Trophoblast cell (in vitro differentiated cells and primary cell): Measurements from ENCODE around the gene MPP2.

Source experiments
- DNase-seq, 2 donors: peaks; one replicate each; pipeline ENCODE4 v3.0.0-alpha.2; 2016
- H2AFZ ChIP-seq: 2 replicates; pipeline ENCODE4 v1.6.1; 2013; ENCODE audit warnings: low read length, moderate library complexity, mild to moderate bottlenecking; ENCODE audit not compliant: insufficient read depth, poor library complexity
- H2AK5ac ChIP-seq: 2 replicates; pipeline ENCODE4 v1.6.1; 2013; ENCODE audit warnings: mild to moderate bottlenecking, low read length
- H2BK120ac ChIP-seq: 2 replicates; pipeline ENCODE4 v1.6.1; 2013; ENCODE audit warnings: low read length, mild to moderate bottlenecking, moderate library complexity; ENCODE audit not compliant: insufficient read depth, poor library complexity
- H2BK12ac ChIP-seq: 2 replicates; pipeline ENCODE4 v1.6.1; 2013; ENCODE audit warnings: mild to moderate bottlenecking, low read length, moderate library complexity
- H2BK5ac ChIP-seq: 2 replicates; pipeline ENCODE4 v1.6.1; 2013; ENCODE audit warnings: low read length, low read depth, moderate library complexity, mild to moderate bottlenecking; ENCODE audit not compliant: poor library complexity
- H3K14ac ChIP-seq: 2 replicates; pipeline ENCODE4 v1.6.1; 2013; ENCODE audit warnings: mild to moderate bottlenecking, low read length
- H3K18ac ChIP-seq: 2 replicates; pipeline ENCODE4 v1.6.1; 2013; ENCODE audit warnings: mild to moderate bottlenecking, low read length
- H3K23ac ChIP-seq: 2 replicates; pipeline ENCODE4 v1.6.1; 2013; ENCODE audit warnings: low read length
- H3K27ac ChIP-seq: 2 replicates; pipeline ENCODE4 v1.5.1; 2013; ENCODE audit warnings: low read depth, mild to moderate bottlenecking, inconsistent platforms, low read length, moderate library complexity
- H3K27me3 ChIP-seq: 2 replicates; pipeline ENCODE4 v1.6.1; 2013; ENCODE audit warnings: inconsistent platforms, mild to moderate bottlenecking, low read length, moderate library complexity; ENCODE audit not compliant: insufficient read depth
- H3K36me3 ChIP-seq, 2 experiments: 1 replicate in 1 of 2; 2 replicates in 1 of 2; pipeline ENCODE4 v1.6.1; 2013; ENCODE audit warnings: low read length in 2 of 2, mild to moderate bottlenecking in 2 of 2, moderate library complexity in 1 of 2; ENCODE audit not compliant: insufficient read depth in 2 of 2, control insufficient read depth in 1 of 2
- H3K4ac ChIP-seq: 2 replicates; pipeline ENCODE4 v1.6.1; 2013; ENCODE audit warnings: low read depth, mild to moderate bottlenecking, low read length, moderate library complexity
- H3K4me1 ChIP-seq, 2 experiments: 1 replicate in 1 of 2; 2 replicates in 1 of 2; pipeline ENCODE4 v1.6.1; 2013; ENCODE audit warnings: low read length in 2 of 2, mild to moderate bottlenecking in 2 of 2, moderate library complexity in 1 of 2; ENCODE audit not compliant: insufficient read depth in 2 of 2, control insufficient read depth in 1 of 2
- H3K4me2 ChIP-seq: 2 replicates; pipeline ENCODE4 v1.6.1; 2013; ENCODE audit warnings: inconsistent platforms, mild to moderate bottlenecking, low read length, moderate library complexity
- H3K4me3 ChIP-seq: 2 replicates; pipeline ENCODE4 v1.5.1; 2013; ENCODE audit warnings: mild to moderate bottlenecking, low read depth, low read length, inconsistent platforms
- H3K79me1 ChIP-seq: one replicate; pipeline ENCODE4 v1.6.1; 2013; ENCODE audit warnings: low read length
- H3K79me2 ChIP-seq: 2 replicates; pipeline ENCODE4 v1.6.1; 2013; ENCODE audit warnings: low read length, mild to moderate bottlenecking; ENCODE audit not compliant: control insufficient read depth, insufficient read depth, poor library complexity
- H3K9ac ChIP-seq: 2 replicates; pipeline ENCODE4 v1.6.1; 2013; ENCODE audit warnings: mild to moderate bottlenecking, low read length
- H3K9me3 ChIP-seq: 2 replicates; pipeline ENCODE4 v1.6.1; 2013; ENCODE audit warnings: low read depth, mild to moderate bottlenecking, control low read depth, inconsistent platforms, low read length; ENCODE audit not compliant: insufficient read depth
- H4K12ac ChIP-seq: 2 replicates; pipeline ENCODE4 v1.6.1; 2013; ENCODE audit warnings: low read depth, mild to moderate bottlenecking, low read length, moderate library complexity
- H4K8ac ChIP-seq: 2 replicates; pipeline ENCODE4 v1.6.1; 2013; ENCODE audit warnings: low read depth, mild to moderate bottlenecking, low read length, moderate library complexity
- H4K91ac ChIP-seq: one replicate; pipeline ENCODE4 v1.6.1; 2013; ENCODE audit warnings: low read depth, mild to moderate bottlenecking, low read length, moderate library complexity
- WGBS: extraction: QIAGEN DNeasy Blood & Tissue Kit; methylation state at CpG from one replicate; pipeline ENCODE4 v1.1.7; 2013; ENCODE audit warnings: missing lambda C conversion rate; ENCODE audit not compliant: insufficient read length, insufficient coverage; ENCODE audit errors: extremely low coverage; 5-methylcytosine and 5-hydroxymethylcytosine counted together

Gene MPP2

GRCh38 chr17:43854498-43854897 is 52.8 kb downstream of the MPP2 start:
- Histone ChIP-seq H3K27me3 (no peaks in the 10 kb centered on the region), H4K91ac (no peak overlapping the region), H4K8ac (no peak overlapping the region), H3K79me1 (no peaks in the 10 kb centered on the region), H3K36me3 (no peaks in the 10 kb centered on the region), H2BK5ac (no peak overlapping the region), H3K9ac (no peak overlapping the region), H3K4ac (no peak overlapping the region), H2BK120ac (no peak overlapping the region), H3K27ac (no peak overlapping the region), H2BK12ac (no peak overlapping the region), H2AK5ac (no peak overlapping the region), H2AFZ (no peak overlapping the region), H4K12ac (no peak overlapping the region), H3K18ac (no peak overlapping the region), H3K23ac (no peak overlapping the region), H3K4me2 (no peak overlapping the region), H3K79me2 (no peaks in the 10 kb centered on the region), H3K9me3 (no peaks in the 10 kb centered on the region), H3K4me3 (no peak overlapping the region), H3K14ac (no peak overlapping the region), H3K4me1 (no peaks in the 10 kb centered on the region)
- WGBS: no CpG with 5 or more reads among the region's 8 CpGs
- no peak for DNase-seq

GRCh38 chr17:43853546-43853945 is 53.8 kb downstream of the MPP2 start:
- Histone ChIP-seq H4K12ac (no peak overlapping the region), H2BK12ac (no peak overlapping the region), H3K4me2 (no peak overlapping the region), H3K79me2 (no peaks in the 10 kb centered on the region), H3K14ac (no peak overlapping the region), H3K27ac (no peak overlapping the region), H3K9ac (no peak overlapping the region), H3K27me3 (no peaks in the 10 kb centered on the region), H3K4me3 (no peak overlapping the region), H3K79me1 (no peaks in the 10 kb centered on the region), H2AK5ac (no peak overlapping the region), H3K4ac (no peak overlapping the region), H3K4me1 (no peaks in the 10 kb centered on the region), H2BK120ac (no peak overlapping the region), H2BK5ac (no peak overlapping the region), H4K8ac (no peak overlapping the region), H3K23ac (no peak overlapping the region), H3K36me3 (no peaks in the 10 kb centered on the region), H3K18ac (no peak overlapping the region), H2AFZ (no peak overlapping the region), H4K91ac (no peak overlapping the region), H3K9me3 (no peaks in the 10 kb centered on the region)
- no peak for DNase-seq
- WGBS: no CpG with 5 or more reads among the region's 7 CpGs

GRCh38 chr17:43852571-43852970 is 54.8 kb downstream of the MPP2 start:
- Histone ChIP-seq H3K4me2 (no peak overlapping the region), H3K23ac (no peak overlapping the region), H2AK5ac (no peak overlapping the region), H2BK120ac (no peak overlapping the region), H3K9me3 (no peaks in the 10 kb centered on the region), H3K27me3 (no peaks in the 10 kb centered on the region), H3K14ac (no peak overlapping the region), H4K91ac (no peak overlapping the region), H4K12ac (no peak overlapping the region), H3K4ac (no peak overlapping the region), H3K4me3 (no peak overlapping the region), H3K4me1 (no peaks in the 10 kb centered on the region), H2BK12ac (no peak overlapping the region), H3K79me2 (no peaks in the 10 kb centered on the region), H2BK5ac (no peak overlapping the region), H3K27ac (no peak overlapping the region), H2AFZ (no peak overlapping the region), H3K79me1 (no peaks in the 10 kb centered on the region), H3K36me3 (no peaks in the 10 kb centered on the region), H3K9ac (no peak overlapping the region), H4K8ac (no peak overlapping the region), H3K18ac (no peak overlapping the region)
- DNase-seq: no peak
- WGBS: no CpG with 5 or more reads among the region's 8 CpGs

GRCh38 chr17:43849116-43849515 is 58.2 kb downstream of the MPP2 start:
- H3K4me1 ChIP-seq: no peaks in the 10 kb centered on the region
- no peak overlapping the region for H2BK120ac ChIP-seq
- no peak overlapping the region for H4K12ac ChIP-seq
- H4K91ac ChIP-seq: no peak overlapping the region
- H3K14ac ChIP-seq: no peak overlapping the region
- no peak overlapping the region for H3K18ac ChIP-seq
- H4K8ac ChIP-seq: no peak overlapping the region
- H3K9me3 ChIP-seq: no peaks in the 10 kb centered on the region
- no peaks in the 10 kb centered on the region for H3K27me3 ChIP-seq
- H3K4ac ChIP-seq: no peak overlapping the region
- H3K9ac ChIP-seq: no peak overlapping the region
- H3K4me3 ChIP-seq: no peak overlapping the region
- no peak overlapping the region for H3K4me2 ChIP-seq
- no peak overlapping the region for H3K23ac ChIP-seq
- H3K79me2 ChIP-seq: no peaks in the 10 kb centered on the region
- no peak for DNase-seq
- H3K27ac ChIP-seq: no peak overlapping the region
- no peak overlapping the region for H2AFZ ChIP-seq
- H3K79me1 ChIP-seq: no peaks in the 10 kb centered on the region
- WGBS: no CpG with 5 or more reads among the region's 8 CpGs
- no peak overlapping the region for H2BK5ac ChIP-seq
- no peak overlapping the region for H2BK12ac ChIP-seq
- no peak overlapping the region for H2AK5ac ChIP-seq
- H3K36me3 ChIP-seq: no peaks in the 10 kb centered on the region
